SIG-M5 treated with dmso at 0.1 percent for 504 hours (cell line): ENCODE data around the gene ABCC2.
"Not testable (repeated sequence)": the region's sequence is repeated elsewhere in the genome, so short reads cannot be mapped to it uniquely, and the experiment has no call there.

Experiments used
- DNase-seq: peaks from one replicate; lab custom pipeline; 2025; ENCODE audit not compliant: unreplicated experiment; lab: John Stamatoyannopoulos, UW

The ABCC2 gene

GRCh38 chr10:99851825-99852224 lies 69.4 kb downstream of the ABCC2 start:
- DNase-seq = no peak

GRCh38 chr10:99852481-99853213 lies 70.2 kb downstream of the ABCC2 start:
- no peak for DNase-seq

DNA sequence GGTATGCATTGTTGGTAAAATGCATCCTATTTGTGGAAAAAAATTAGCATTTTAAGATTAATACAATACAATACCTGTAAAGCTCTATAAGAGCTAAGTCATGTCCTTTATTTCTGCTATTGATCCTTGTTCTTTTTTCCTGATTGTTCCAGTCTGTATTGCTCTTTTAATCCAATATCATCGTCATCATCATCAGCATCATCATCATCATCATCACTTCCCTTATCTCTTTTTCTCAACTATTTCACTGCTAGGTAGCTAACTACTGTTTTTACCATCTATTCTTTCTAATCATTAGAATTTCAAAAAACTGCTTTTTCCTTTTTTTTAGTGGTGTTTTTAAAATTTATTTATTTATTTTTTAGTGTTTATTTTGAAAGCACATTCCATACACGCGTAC lies 71.2 kb downstream of the ABCC2 start:
- DNase-seq = no peak

GRCh38 chr10:99854860-99855259 lies 72.4 kb downstream of the ABCC2 start:
- DNase-seq = peak; percentile 14

- DNase-seq = no peak
These were observed 73.1 kb downstream of the ABCC2 start for GRCh38 chr10:99855479-99856071.

DNA sequence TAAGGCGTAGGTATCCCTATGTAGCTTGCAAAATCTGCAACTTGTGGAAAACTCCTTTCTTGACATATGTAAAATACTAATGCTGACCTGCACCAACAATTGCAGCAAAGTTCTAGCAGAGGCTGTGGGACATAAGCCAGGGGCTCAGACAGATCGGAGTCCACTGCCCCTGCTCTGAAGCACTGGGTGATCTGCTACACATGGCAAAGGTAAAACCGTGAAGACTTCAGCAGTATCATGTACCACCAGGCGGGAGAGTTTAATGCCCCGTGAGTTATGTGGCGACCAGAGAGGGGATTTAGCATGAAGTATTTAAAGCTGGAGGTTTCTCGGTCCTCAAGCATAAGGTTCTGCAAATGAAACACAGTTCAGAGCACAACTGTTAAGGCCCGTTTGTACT lies 76.4 kb downstream of the ABCC2 start:
- DNase-seq = no peak

- no peak for DNase-seq
These were observed 77.1 kb downstream of the ABCC2 start for GRCh38 chr10:99859585-99859984.

- no peak for DNase-seq
These were observed 78.0 kb downstream of the ABCC2 start for GRCh38 chr10:99860466-99860865.

GRCh38 chr10:99863535-99864240 lies 81.2 kb downstream of the ABCC2 start:
- DNase-seq = not testable (repeated sequence)

GRCh38 chr10:99867250-99867649 lies 84.8 kb downstream of the ABCC2 start:
- DNase-seq = not testable (repeated sequence)

DNA sequence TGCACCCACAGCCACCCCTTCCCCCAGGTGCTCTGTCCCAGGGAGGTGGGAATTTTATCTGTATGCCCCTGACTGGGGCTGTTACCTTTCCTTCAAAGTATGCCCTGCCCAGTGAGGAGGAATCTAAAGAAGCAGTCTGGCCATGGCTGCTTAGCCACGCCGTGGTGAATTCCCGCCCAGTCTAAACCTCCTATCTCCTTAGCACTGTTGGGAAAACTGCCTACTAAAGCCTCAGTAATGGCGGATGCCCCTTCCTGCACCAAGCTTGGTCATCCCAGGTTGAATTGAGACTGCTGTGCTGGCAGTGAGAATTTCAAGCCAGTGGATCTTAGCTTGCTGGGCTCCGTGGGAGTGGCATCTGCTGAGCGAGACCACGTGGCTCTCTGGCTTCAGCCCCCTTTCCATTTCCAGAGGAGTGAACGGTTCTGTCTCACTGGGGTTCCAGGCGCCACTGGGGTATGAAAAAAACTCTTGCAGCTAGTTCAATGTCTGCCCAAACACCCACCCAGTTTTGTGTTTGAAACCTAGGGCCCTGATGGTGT lies 87.2 kb downstream of the ABCC2 start:
- DNase-seq = no peak

- DNase-seq = no peak
These were observed 87.8 kb downstream of the ABCC2 start for GRCh38 chr10:99870123-99870730.

DNA sequence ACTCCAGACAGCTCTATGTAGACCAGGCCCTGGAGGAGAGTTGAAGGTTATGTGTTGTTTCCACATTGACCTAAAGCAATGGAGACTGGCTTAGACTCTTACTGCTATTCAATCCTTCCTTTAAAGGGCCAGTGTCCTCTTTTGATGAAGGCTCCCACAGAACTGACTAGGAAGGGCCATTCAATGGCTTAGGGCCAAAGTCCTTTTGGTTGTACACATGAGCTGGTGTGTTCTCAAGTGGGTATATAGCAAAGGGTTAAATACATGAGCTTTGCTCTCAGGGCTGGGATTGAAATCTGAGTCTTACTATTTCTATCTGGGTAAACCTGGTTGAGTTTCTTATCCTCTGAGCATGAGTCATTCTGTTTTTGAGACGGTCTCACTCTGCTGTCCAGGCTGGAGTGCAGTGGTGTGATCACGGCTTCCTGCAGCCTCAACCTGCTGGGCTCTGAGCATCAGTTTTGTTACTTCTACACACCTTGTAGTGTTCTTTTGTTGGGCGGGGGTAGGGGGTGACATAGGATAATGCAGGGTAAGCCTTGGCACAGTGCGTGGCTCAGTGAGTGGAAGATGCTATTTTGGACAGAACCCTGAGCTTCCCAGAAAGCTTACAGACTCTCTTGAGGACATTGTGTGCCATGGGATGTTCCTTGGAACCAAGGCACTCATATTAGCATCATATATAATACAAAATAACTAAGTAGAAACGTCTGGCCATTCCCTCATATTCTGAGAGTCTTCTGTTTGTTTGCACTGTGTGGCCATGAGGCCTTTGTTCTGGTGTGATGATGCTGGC lies 90.1 kb downstream of the ABCC2 start:
- DNase-seq = no peak

DNA sequence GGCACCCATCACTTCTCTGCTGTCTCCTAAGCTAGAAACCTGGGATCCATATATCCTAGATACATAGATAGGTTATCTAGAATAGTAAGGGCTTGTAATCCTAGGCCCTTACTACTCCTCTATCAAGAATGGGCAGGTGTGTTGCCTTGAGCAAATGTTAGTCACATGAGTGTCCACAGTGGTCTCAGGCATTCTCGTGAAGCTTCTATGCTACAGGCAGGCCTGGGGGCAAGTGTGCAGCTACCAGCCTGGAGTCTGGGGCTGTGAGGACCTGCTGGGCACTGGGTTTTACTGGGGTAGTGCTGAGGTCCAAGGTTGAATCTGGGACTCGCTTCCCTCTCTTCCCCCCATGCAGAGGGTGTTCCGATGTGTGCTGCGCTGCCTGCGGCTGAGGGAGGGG lies 91.4 kb downstream of the ABCC2 start:
- DNase-seq = no peak

GRCh38 chr10:99874341-99875085 lies 92.1 kb downstream of the ABCC2 start:
- DNase-seq = no peak

DNA sequence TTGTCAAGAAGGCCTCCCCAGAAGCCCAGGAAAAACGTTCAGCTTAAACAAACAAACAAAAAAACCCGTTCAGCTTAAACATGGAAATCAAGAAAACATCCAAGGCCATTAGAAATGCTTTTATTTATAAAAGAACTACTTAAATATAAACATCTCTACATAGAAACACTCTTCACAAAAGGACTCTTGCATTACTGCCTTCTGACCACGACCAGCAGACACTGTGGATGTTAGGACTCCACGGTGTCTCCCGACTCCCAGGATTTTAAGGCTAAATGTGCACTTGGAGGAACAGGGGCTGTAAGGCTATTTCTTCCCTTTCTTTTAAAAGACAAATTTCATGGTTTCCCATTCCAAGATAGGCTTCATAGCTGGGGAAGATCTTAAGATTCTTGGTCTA lies 93.0 kb downstream of the ABCC2 start:
- no peak for DNase-seq

DNA sequence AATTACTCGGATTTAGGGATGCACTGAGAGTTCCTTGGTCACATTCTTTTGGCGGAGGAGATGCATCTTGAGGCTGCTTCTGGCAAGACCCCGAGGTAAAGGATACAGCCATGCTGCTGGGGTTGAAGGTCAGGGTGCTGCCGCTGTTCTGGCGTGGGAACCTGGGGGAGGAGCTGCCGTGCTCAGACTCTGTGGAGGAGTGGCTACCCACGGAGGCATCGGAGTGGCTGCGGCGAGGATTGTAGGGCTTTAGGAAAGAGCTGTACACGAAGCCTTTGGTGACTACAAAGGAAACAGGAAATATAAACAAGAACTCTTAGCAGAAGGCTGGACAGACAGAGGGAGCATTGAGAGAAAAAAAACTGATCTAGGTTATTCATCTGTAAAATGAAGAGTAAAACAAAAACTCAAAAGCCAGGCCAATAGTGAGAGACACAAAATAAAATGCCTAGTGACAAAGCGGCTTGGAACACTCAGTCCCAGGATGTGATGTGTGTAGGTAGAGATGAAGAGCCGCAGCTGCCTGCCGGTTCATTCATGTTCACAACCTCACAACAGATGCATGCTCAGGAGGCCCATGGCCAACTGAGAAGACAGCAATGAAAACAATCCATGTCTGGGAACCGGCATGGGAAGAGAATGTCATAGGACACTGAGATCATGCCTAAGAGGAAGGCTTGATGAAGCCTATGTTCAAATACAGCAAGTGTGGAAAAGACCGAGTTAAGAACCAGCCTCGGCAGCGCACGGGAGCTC lies 97.8 kb downstream of the ABCC2 start:
- no peak for DNase-seq

DNA sequence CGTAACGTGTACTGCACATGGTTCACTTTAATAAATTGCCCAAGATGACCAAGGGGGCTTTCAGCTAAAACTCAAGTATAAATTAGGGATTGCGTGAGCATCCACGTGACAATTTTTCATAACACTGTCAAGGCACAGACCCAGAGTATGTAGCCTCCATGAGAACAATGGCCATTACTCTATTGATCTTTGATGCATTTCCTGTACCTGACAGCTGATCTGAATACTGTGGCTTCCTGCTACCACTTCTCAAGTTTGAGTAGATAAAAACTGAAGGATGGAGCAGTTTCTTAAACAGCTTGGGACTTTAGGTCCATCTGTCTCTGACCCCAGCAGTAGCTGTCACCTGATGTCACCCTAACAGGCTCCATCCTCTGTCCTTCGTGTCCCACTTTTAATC lies 98.9 kb downstream of the ABCC2 start:
- no peak for DNase-seq

- no peak for DNase-seq
These were observed 101.1 kb downstream of the ABCC2 start for GRCh38 chr10:99883523-99883922.
